ENCODE results near the gene PEX16.

DNA sequence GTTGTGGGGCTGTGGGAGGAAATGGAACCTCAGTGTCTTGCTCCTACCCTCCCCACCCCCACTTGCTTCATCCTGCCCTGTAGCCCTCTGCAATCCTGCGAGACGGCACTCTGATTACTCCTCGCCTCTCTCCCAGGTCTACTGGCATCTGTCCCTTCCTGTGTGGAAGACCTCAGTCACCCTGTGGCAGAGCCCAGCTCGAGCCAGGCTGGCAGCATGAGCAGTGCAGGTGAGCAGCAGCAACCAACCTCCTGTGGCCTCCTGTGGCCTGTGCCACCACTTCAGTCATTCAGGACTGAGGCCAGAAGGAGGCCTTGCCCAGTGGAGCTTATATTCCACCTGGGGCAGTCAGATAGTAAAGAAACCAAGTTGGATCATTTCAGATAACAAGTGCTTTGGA is 47.0 kb downstream of the PEX16 start:
- TF ChIP-seq POLR2A (IDR thresholded peaks at IDR 0.05; ENCODE audit: low read depth, low read length) = no peak
- no peak for TF ChIP-seq TAF1 (IDR thresholded peaks at IDR 0.05; ENCODE audit: borderline replicate concordance, low read depth, low read length)
- no peak for TF ChIP-seq POLR2AphosphoS5 (IDR thresholded peaks at IDR 0.05; ENCODE audit: low read depth, low read length)
